Activated CD8-positive, alpha-beta T cell treated with anti-CD3 and anti-CD28 coated beads for 36 hours (primary cell): ENCODE measurements around the gene METAP1. TPM values are rescaled to one million over a fixed set of nuclear protein-coding genes. Genes with fewer than 3 reads are reported as not detected.

Experiments
- ATAC-seq: fragments of 200-7000 bp; cut with Tn5 transposase; one replicate; pipeline ENCODE4 v1.10.0; 2021; ENCODE audit warnings: mild to moderate bottlenecking, moderate library complexity
- CTCF ChIA-PET: fragments of 350-600 bp; sonication (Branson Sonifier 250); formaldehyde crosslinking; loops from one replicate; lab custom pipeline; 2021; ENCODE audit warnings: antibody characterized with exemption; lab: Charles Lee
- POLR2A ChIA-PET: fragments of 350-600 bp; sonication (Branson Sonifier 250); formaldehyde crosslinking; loops from one replicate; lab custom pipeline; 2021; ENCODE audit warnings: antibody characterized with exemption; lab: Charles Lee
- DNase-seq: peaks from one replicate; pipeline ENCODE4 v3.0.0-alpha.2; 2020
- H3K27ac Mint-ChIP-seq: one replicate; pipeline ENCODE4 v1.8.0; 2021; ENCODE audit warnings: mild to moderate bottlenecking, mixed read lengths
- H3K27me3 Mint-ChIP-seq: one replicate; pipeline ENCODE4 v1.8.0; 2021; ENCODE audit warnings: mixed read lengths
- H3K36me3 Mint-ChIP-seq: one replicate; pipeline ENCODE4 v1.8.0; 2021; ENCODE audit warnings: low read depth, mixed read lengths
- H3K4me1 Mint-ChIP-seq: one replicate; pipeline ENCODE4 v1.8.0; 2021; ENCODE audit warnings: low read depth, mixed read lengths
- H3K4me3 Mint-ChIP-seq: one replicate; pipeline ENCODE4 v1.8.0; 2021; ENCODE audit warnings: mild to moderate bottlenecking, moderate library complexity, mixed read lengths
- H3K9me3 Mint-ChIP-seq: one replicate; pipeline ENCODE4 v1.8.0; 2021; ENCODE audit warnings: mixed read lengths
- intact Hi-C: fragments of 100-400 bp; cut with micrococcal nuclease; formaldehyde crosslinking; loops from one replicate; pipeline ENCODE4 v1.10.0; 2022
- total RNA-seq, 2 experiments: library from RNA; stranded (reverse); gene quantifications; one replicate each; pipeline ENCODE4 v1.2.3, GENCODE V29; 2021
- TF ChIP-seq, protein P1 (sequence below): fragments of 200-600 bp; IDR thresholded peaks from one replicate; pipeline ENCODE4 v1.8.0; 2022; ENCODE audit warnings: antibody characterized with exemption, mild to moderate bottlenecking

The METAP1 gene
- 10 to 100 TPM; 67.1 to 70.4 TPM for total RNA-seq

DNA sequence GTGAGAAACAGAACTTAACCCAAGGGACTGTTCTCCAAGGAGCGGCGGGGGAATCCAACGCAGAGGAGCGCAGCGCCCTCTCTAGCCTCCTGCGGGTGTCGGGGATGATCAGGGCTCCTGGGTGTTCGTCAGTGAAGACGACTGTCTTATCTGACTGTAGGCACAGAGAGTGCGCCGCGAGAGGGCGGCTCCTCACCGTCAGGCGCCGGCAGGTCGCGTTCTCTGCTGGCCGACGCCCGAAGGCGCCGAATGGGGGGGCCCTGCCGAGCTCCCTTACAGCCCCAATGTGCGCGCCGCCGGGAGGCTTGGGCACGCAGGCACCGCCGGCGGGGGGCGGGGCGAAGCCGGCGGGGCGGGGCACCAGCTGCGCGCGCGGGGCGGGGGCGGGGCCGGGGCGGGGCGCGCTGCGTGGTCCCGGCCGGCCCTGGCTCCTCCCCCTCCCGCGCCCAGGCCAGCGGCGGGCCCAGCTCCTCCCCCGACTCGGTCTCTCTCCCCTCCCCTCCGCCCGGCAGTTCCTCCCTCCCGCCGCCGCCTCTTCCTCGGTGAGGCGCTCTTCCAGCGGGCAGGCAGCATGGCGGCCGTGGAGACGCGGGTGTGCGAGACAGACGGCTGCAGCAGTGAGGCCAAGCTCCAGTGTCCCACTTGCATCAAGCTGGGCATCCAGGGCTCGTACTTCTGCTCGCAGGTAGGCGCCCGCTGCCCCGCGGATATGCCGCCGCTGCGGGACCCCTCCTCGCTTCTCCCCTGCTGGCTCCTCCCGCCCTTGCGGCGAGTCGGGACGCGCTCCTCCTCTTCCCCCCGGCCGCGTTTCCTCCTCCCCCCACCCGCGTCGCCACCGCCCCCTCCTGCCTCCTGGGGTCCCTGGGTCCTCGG lies at the start of gene METAP1:
METAP1 (plus strand) TSS at position 539 of the 873 bp plus-strand sequence; CDS start at position 572, 33 bp downstream.
- Mint-ChIP-seq H3K36me3 (peaks cover 23% of the 10 kb centered on the region), H3K27ac (peak within 1 kb of the TSS; percentile 97), H3K4me3 (peak within 1 kb of the TSS; percentile 89), H3K4me1 (peaks cover 38% of the 10 kb centered on the region), H3K9me3 (no peaks in the 10 kb centered on the region), H3K27me3 (no peaks in the 10 kb centered on the region)
- CTCF ChIA-PET, result interaction anchor here (0.6 to 13.4 kb wide), 43 partner anchors 9 to 951 kb away, joined by 3 to 186 read pairs (median 4); partner anchors contain the start of genes ADH5, DNAJB14, EIF4E and STPG2
- intact Hi-C loops, result loop anchor here (2.0 to 5.0 kb wide), 2 partner anchors 61 to 68 kb away; partner anchors contain the start of gene EIF4E
- peak; percentile 96 for DNase-seq
- peak; percentile 90 for ATAC-seq
- TF ChIP-seq, protein P1, sequence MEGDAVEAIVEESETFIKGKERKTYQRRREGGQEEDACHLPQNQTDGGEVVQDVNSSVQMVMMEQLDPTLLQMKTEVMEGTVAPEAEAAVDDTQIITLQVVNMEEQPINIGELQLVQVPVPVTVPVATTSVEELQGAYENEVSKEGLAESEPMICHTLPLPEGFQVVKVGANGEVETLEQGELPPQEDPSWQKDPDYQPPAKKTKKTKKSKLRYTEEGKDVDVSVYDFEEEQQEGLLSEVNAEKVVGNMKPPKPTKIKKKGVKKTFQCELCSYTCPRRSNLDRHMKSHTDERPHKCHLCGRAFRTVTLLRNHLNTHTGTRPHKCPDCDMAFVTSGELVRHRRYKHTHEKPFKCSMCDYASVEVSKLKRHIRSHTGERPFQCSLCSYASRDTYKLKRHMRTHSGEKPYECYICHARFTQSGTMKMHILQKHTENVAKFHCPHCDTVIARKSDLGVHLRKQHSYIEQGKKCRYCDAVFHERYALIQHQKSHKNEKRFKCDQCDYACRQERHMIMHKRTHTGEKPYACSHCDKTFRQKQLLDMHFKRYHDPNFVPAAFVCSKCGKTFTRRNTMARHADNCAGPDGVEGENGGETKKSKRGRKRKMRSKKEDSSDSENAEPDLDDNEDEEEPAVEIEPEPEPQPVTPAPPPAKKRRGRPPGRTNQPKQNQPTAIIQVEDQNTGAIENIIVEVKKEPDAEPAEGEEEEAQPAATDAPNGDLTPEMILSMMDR, result peak; percentile 44
- POLR2A ChIA-PET, result interaction anchor here (0.6 to 5.6 kb wide), 18 partner anchors 12 to 911 kb away, joined by 3 to 58 read pairs (median 4); partner anchors contain the start of genes ADH5, EIF4E and RAP1GDS1

DNA sequence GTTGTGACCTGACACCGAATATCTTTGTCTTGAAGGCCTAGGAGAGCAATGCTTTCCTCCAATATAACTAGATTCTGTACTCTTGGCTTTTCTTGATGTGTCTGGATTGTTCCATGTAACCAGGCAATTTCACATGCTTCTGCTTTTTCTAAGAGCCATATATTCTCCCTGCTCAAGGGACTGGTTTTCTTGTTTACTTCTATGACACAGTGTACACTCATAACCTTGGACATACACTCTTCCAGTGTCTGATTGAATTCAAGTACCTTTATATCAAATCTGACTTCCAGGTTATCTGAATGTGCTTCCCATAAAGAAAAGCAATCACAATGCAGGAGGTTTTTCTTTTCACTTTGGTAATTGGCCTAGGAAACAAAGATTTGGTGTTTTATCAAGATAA lies 49.2 kb upstream of the METAP1 start:
- ATAC-seq, result no peak
- CTCF ChIA-PET, result interaction anchor here (0.7 kb wide), 1 partner anchor 109 kb away, joined by 3 read pairs; no protein-coding TSS in a partner anchor
- H3K4me1 Mint-ChIP-seq, result no peaks in the 10 kb centered on the region

DNA sequence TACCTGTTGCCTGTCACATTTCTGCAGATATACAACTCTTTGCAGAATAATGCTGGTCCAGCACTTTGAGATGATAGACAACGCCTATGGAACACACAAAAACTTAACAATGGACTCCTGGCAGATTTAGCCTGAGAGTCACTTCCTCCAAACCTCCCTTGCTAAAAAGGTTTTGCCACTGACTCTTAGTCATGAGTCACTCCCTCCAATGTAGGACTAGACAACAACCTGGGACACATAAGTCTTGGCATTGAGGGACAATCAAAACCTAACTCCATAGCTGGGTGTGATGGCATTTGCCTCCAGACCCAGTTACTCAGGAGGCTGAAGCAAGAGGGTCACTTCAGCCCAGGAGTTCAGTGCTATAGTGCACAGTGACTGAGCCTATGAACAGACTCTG lies 44.6 kb upstream of the METAP1 start:
- intact Hi-C loops, result no loop called here
- DNase-seq (no peak), ATAC-seq (no peak)
- H3K36me3 Mint-ChIP-seq, result no peaks in the 10 kb centered on the region
- ChIA-PET POLR2A (no interaction called here), CTCF (interaction anchor here (1.3 kb wide), 1 partner anchor 18 kb away, joined by 3 read pairs; no protein-coding TSS in a partner anchor)
- H3K27me3 Mint-ChIP-seq, result peaks cover under 1% of the 10 kb centered on the region
- TF ChIP-seq, protein P1, result no peak
- no peak overlapping the region for H3K4me3 Mint-ChIP-seq
- no peaks in the 10 kb centered on the region for H3K9me3 Mint-ChIP-seq
- H3K4me1 Mint-ChIP-seq, result no peaks in the 10 kb centered on the region
- H3K27ac Mint-ChIP-seq, result no peak overlapping the region

More for the DNA sequence above, 49.2 kb upstream of the METAP1 start:
- H3K27me3 Mint-ChIP-seq, result no peaks in the 10 kb centered on the region
- H3K27ac Mint-ChIP-seq, result no peak overlapping the region
- TF ChIP-seq, protein P1, result no peak
- H3K36me3 Mint-ChIP-seq, result no peaks in the 10 kb centered on the region
- H3K4me3 Mint-ChIP-seq, result no peak overlapping the region
- no peaks in the 10 kb centered on the region for H3K9me3 Mint-ChIP-seq
- no peak for DNase-seq
- POLR2A ChIA-PET, result no interaction called here
- intact Hi-C loops, result no loop called here

DNA sequence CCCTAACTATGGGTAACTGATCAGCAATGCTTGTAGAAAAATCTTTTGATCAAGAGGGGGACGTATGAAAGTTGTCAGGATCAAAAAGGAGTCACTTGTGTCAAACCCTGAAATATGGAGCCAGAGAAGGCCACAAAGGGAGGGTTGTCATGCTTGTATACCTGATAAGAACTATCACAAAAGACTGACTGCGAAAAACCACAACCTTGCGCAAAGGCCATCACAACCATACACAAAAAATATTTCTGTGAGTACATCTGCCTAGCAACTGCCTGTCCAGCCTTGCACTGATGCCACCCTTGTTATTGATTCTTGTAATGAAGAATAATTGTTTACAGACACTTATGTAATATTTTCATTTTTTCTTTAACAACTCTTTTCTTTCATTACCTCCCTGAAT lies 43.8 kb upstream of the METAP1 start:
- TF ChIP-seq, protein P1, result no peak
- H3K36me3 Mint-ChIP-seq, result no peaks in the 10 kb centered on the region
- peaks cover 2% of the 10 kb centered on the region for H3K27me3 Mint-ChIP-seq
- H3K27ac Mint-ChIP-seq, result no peak overlapping the region
- H3K4me1 Mint-ChIP-seq, result no peaks in the 10 kb centered on the region
- H3K4me3 Mint-ChIP-seq, result no peak overlapping the region
- ATAC-seq (no peak), DNase-seq (no peak)
- intact Hi-C loops, result no loop called here
- ChIA-PET CTCF (no interaction called here), POLR2A (no interaction called here)
- H3K9me3 Mint-ChIP-seq, result no peaks in the 10 kb centered on the region

DNA sequence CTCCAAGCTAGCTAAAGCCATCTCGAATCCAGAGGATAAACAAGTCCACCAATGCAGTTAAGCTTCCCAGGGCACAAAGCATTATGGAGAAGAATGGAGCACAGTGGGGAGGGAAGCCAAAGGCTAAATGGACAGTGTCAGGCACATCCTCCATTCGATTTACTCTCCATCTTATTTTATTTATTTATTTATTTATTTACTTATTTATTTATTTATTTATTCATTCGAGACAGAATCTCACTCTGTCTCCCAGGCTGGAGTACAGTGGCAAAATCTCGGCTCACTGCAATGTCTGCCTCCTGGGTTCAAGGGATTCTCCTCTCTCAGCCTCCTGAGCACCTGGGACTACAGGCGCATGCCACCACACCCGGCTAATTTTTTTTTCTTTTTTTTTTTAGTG lies 40.3 kb upstream of the METAP1 start:
- CTCF ChIA-PET, result no interaction called here
- peaks cover 2% of the 10 kb centered on the region for H3K4me1 Mint-ChIP-seq

More for the DNA sequence above, 40.3 kb upstream of the METAP1 start:
- no peak overlapping the region for H3K4me3 Mint-ChIP-seq
- H3K27ac Mint-ChIP-seq, result no peak overlapping the region
- TF ChIP-seq, protein P1, result no peak
- H3K9me3 Mint-ChIP-seq, result no peaks in the 10 kb centered on the region
- ATAC-seq (no peak), DNase-seq (no peak)
- H3K27me3 Mint-ChIP-seq, result peaks cover 2% of the 10 kb centered on the region
- no peaks in the 10 kb centered on the region for H3K36me3 Mint-ChIP-seq
- intact Hi-C loops, result no loop called here
- POLR2A ChIA-PET, result no interaction called here
